22Rv1 (cell line): Measurements from ENCODE around the gene FERMT1.

Experiments
- CTCF ChIP-seq: fragments of 450-650 bp; IDR thresholded peaks from 2 replicates; pipeline ENCODE4 v1.5.1; 2017; ENCODE audit warnings: mild to moderate bottlenecking
- ZFX ChIP-seq: fragments of 450-650 bp; IDR thresholded peaks from 2 replicates; pipeline ENCODE4 v1.6.1; 2017; ENCODE audit warnings: antibody characterized with exemption, borderline replicate concordance

GRCh38 chr20:6094565-6094964, 28.3 kb downstream of the FERMT1 start:
- no peak for TF ChIP-seq CTCF
- TF ChIP-seq ZFX = no peak
